NCI-H1092 treated with DMSO at 0.1 percent for 48 hours (cell line): Measurements from ENCODE around the gene FHL2.

Experiments
- DNase-seq: peaks from one replicate; lab custom pipeline; 2025; lab: John Stamatoyannopoulos, UW

The FHL2 gene

GRCh38 chr2:105421053-105421452 is 22.2 kb upstream of the FHL2 start:
- no peak for DNase-seq

GRCh38 chr2:105418522-105418921 is 19.7 kb upstream of the FHL2 start:
- no peak for DNase-seq

- no peak for DNase-seq
Measured at GRCh38 chr2:105417857-105418436, 19.1 kb upstream of the FHL2 start.

DNA sequence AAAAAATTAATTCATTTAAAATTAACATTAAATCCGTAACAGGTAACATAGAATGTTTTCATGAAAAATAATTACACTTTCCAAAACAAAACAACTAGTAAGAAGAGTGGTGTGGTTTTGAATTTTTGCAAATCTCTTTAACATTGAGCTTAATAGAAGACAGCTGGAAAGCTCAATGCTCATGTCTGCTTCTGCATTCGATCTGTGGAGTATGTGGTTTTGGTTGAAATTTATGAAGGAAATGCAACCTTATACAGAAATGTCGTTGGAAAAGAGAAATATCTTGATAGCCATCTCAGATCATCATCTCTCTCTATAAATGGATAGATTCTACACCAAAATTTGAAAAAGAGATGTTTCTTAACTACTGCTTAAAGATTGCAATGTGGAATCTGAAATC is 17.3 kb upstream of the FHL2 start:
- no peak for DNase-seq

DNA sequence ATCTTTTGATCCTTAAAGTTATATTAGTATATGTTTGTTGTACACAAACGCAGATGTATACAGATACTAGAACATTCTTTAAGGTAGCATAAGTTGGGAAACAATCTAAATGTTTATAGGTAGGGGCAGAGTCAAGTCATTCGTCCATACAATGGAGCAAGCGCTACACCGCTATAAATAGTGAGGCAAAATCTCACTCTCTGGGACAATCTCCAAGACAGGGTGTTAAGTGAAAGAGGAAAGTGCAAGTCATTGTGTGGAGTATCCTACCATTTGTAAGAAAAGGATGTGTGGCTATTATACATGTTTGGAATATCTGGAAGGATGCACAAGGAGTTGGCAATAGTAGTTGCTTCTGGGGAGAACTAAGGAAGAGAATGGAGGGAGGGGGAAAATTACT is 16.2 kb upstream of the FHL2 start:
- DNase-seq: no peak

- no peak for DNase-seq
Measured at GRCh38 chr2:105413206-105413605, 14.4 kb upstream of the FHL2 start.

GRCh38 chr2:105412584-105412983 is 13.7 kb upstream of the FHL2 start:
- no peak for DNase-seq

- DNase-seq: no peak
Measured at GRCh38 chr2:105411720-105412407, 13.0 kb upstream of the FHL2 start.

GRCh38 chr2:105410554-105410953 is 11.7 kb upstream of the FHL2 start:
- no peak for DNase-seq

- no peak for DNase-seq
Measured at GRCh38 chr2:105409717-105410116, 10.9 kb upstream of the FHL2 start.

GRCh38 chr2:105407946-105408743 is 9.3 kb upstream of the FHL2 start:
- no peak for DNase-seq

DNA sequence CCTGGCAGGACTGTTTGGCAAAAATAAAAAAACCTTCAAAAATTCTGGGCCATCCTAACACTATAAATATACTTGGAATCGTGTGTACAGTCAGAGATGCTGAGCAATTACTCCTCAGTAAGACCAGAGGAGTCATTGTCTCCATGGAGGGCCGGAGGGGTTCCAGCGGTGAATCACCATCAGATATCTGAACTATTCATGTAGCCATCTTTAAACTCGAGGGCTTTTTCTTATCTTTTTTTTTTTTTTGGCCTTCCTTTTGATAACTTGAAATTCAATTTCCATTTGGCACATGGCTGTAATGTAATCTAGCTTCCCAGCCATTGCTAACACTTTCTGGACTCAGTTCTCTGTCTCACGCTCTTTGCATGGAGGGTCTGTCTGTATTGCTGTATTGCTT is 7.4 kb upstream of the FHL2 start:
- no peak for DNase-seq

GRCh38 chr2:105405291-105405690 is 6.4 kb upstream of the FHL2 start:
- DNase-seq: no peak

DNA sequence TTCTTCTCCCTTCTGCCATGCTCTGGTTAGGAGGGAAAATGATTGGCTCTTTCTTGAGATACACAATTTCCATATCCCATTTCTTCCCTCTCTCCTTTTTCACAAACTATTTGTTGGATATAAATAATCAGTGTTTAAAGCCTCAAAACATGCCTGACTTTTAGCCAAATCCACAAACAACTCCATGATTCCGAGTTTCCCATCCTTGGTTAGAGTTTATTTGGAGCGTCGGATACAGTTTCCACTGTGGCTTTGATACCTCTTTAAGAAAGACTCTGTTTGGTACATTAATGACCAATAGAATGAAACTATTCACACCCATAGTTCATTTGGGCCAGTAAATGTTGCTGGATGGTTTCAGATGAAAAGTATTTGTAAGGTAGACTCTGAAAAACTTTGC is 5.9 kb upstream of the FHL2 start:
- no peak for DNase-seq

DNA sequence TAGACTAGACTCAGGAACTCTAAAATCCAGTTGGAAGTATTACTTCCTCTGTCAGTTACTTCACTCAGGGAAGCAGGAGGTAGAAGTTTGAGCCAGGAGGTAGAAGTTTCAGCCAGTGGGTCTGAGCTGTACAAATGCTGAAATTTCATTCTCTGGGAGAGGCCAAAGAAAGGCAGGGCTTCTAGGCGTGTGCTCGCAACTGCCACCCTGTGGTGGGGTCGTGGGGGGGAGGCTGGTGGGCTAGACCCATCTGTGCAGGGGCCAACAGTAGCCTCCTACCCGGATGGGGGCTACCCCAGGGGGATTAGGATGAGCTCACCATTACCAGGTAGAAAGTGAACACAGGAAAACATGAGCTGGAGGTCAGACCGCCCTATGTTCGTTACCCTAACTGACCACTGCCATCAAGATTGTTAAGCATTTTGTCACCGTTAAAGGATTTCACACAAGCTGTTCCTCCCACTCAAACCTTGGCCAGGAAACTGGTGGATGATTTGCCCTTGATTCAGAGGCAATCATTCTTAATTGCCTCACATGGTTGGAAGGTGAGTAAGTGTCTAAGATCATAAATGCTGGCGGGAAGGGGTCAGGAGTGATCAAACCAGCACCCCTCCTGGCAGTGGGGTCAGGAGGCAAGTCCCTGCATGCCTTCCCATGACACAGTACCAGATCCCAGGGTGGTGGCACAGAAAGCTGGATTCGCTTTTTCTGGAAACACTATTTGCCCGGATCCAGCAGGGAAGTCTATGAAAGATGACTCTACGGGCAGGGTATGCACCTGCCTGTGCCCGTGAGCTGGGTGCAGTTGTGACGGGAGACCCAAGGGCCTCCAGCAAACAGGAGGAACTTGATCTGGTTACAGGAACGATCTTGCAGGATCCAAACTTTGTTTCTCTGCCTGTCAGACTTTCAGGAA is 5.2 kb upstream of the FHL2 start:
- no peak for DNase-seq

DNA sequence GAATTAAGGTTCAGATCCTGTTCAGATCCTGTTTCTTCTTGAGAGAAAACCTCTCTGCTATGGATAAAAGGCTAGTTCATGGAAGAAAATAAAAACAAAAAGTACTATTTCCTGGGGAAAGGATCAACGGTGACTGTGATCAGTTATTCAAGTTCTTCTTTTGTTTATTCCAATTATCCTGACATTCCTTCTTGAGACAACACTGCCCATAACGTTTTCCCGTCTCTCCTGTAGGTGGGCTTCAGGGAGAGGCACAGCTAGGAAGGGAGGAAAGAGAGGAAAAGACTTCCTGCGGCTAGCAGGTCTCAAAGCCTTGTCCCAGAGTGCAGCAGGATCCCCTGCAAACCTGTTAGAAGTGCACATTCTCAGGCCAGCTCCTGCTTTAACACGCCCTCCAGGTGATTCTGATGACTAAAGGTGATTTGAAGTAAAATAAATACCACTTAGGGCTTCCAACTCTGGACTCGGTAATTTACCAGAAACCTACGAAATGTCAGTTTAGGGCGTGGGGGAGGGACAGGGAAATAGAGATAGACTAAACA is 4.5 kb upstream of the FHL2 start:
- no peak for DNase-seq

GRCh38 chr2:105402809-105403208 is 4.0 kb upstream of the FHL2 start:
- no peak for DNase-seq

GRCh38 chr2:105401867-105402266 is 3.0 kb upstream of the FHL2 start:
- DNase-seq: no peak

GRCh38 chr2:105400138-105400540 is 1.3 kb upstream of the FHL2 start:
- DNase-seq: no peak

GRCh38 chr2:105399207-105399861 is 483 bp upstream of the FHL2 start:
- DNase-seq: no peak

DNA sequence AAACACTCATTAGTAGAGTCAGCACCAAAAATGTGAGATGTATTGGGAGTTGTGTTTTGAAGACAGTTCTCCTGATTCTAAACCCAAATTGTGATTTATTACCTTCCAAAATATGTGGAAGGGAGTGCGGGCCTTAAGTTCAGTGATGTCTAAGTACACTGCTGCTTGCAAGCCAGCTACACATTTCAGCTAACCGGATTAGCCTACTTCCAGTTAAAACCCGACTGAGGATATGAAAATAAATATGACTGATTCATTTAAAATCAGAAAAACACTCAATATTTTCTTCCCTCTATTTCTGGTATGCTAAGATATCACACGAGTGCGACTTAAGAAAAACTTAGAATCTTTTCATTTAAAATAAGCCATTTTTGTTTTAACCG is 907 bp downstream of the FHL2 start:
- DNase-seq: no peak
